NB4 (cell line): ENCODE measurements around the gene NRAS.
A peak's percentile ranks its signal among the peaks of the same experiment; 100 is the strongest.

Experiments used
- DNase-seq: peaks from one replicate; pipeline ENCODE4 v3.0.0; 2010; ENCODE audit warnings: low read depth
- H3K4me3 ChIP-seq: one replicate; pipeline ENCODE4 v1.5.1; 2011; ENCODE audit warnings: mild to moderate bottlenecking, low read depth, low read length, moderate library complexity
- MYC ChIP-seq: IDR thresholded peaks from 2 replicates; pipeline ENCODE4 v1.6.1; 2011; ENCODE audit warnings: low read depth, low read length
- POLR2A ChIP-seq: IDR thresholded peaks from 2 replicates; pipeline ENCODE4 v1.6.1; 2011; ENCODE audit warnings: mild to moderate bottlenecking; ENCODE audit not compliant: insufficient read length; ENCODE audit errors: extremely low read depth
- TF ChIP-seq, protein P1 (sequence below): IDR thresholded peaks from one replicate; pipeline ENCODE4 v1.5.1; 2012; ENCODE audit warnings: low read depth, low read length
- TF ChIP-seq, protein P2 (sequence below): IDR thresholded peaks from 2 replicates; pipeline ENCODE4 v1.6.1; 2011; ENCODE audit warnings: low read depth, low read length

The NRAS gene

DNA sequence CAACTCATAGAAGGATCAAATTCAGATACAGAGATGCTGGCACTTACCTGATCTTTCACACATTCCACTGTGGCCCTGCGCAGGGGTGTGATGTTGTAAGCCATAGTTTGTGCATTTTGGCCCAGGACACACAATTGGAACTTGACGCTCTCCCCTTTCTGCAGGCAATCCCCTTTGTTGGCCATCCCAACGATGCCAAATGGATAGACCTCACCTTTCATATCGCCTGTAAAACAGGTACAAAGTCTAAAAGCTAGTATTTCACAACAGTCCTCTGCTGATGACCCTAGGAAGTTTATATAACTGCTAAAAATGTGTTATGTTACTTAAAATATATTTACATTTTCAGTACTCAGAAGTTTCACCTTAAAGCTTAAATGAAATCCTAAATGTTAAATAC, 3.9 kb upstream of the NRAS start:
- TF ChIP-seq, protein P1, sequence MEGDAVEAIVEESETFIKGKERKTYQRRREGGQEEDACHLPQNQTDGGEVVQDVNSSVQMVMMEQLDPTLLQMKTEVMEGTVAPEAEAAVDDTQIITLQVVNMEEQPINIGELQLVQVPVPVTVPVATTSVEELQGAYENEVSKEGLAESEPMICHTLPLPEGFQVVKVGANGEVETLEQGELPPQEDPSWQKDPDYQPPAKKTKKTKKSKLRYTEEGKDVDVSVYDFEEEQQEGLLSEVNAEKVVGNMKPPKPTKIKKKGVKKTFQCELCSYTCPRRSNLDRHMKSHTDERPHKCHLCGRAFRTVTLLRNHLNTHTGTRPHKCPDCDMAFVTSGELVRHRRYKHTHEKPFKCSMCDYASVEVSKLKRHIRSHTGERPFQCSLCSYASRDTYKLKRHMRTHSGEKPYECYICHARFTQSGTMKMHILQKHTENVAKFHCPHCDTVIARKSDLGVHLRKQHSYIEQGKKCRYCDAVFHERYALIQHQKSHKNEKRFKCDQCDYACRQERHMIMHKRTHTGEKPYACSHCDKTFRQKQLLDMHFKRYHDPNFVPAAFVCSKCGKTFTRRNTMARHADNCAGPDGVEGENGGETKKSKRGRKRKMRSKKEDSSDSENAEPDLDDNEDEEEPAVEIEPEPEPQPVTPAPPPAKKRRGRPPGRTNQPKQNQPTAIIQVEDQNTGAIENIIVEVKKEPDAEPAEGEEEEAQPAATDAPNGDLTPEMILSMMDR, result no peak
- TF ChIP-seq, protein P2, sequence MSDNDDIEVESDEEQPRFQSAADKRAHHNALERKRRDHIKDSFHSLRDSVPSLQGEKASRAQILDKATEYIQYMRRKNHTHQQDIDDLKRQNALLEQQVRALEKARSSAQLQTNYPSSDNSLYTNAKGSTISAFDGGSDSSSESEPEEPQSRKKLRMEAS, result no peak
- TF ChIP-seq POLR2A (no peak), MYC (no peak)
- DNase-seq, result no peak
- no peak overlapping the region for H3K4me3 ChIP-seq

DNA sequence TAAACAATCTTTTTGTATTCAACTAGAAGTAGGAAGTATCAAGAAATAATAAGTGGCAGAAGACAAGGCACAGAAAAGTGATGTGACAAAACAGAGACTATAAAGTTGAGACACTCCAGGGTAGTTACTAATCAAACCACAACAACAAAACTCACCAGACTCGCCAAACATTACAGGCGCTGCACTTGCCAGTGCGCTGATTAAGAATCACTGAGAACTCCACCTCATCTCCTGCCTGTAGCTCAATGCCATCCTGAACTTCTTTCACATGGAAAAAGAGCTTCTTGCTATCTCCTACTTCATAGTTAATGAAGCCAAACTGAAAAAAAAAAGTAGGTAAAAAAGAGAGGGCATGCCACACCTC, 2.8 kb upstream of the NRAS start:
- peak; percentile 30 for DNase-seq
- no peak overlapping the region for H3K4me3 ChIP-seq
- TF ChIP-seq, protein P2, result no peak
- TF ChIP-seq MYC (no peak), POLR2A (no peak)
- TF ChIP-seq, protein P1, result no peak

DNA sequence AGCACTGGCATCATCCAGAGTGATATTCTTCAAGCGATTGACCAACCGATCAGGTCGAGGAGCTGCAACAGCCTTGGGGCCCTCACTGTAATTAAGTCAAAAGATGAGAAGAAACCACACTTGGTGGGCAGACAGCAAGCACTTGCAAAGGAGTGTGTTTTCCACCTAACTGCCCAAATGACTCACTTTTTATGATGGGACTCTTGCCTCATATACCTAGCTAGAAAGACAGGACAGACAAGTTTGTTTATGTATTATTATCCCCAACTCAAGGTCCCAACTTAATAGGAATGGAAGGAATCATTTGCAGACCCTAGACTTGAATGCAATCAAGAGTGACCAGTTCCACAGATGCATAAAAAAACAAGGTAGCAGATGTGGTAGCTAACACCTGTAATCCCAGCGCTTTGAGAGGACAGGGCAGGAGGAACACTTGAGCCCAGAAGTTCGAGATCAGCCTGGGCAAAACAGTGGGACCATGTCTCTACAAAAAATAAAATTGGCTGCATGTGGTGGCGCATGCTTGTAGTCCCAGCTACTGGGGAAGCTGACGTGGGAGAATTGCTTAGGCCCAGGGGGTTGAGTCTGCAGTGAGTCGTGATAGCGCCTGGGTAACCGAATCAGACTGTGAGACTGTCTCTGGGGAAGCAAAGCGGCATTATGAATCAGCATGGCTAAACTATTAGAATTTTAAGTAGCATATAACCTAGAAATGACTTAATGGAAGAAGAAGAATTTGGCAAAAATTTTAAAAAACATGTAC, 2.3 kb upstream of the NRAS start:
- no peak overlapping the region for H3K4me3 ChIP-seq
- TF ChIP-seq POLR2A (no peak), MYC (no peak)
- TF ChIP-seq, protein P2, result no peak
- TF ChIP-seq, protein P1, result no peak
- DNase-seq, result peak; percentile 56

DNA sequence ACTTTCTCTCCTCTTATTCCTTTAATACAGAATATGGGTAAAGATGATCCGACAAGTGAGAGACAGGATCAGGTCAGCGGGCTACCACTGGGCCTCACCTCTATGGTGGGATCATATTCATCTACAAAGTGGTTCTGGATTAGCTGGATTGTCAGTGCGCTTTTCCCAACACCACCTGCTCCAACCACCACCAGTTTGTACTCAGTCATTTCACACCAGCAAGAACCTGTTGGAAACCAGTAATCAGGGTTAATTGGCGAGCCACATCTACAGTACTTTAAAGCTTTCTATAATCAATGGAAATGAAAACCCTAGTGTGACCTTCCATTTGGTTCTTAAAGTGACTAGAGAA, 643 bp downstream of the NRAS start:
- DNase-seq, result no peak
- TF ChIP-seq, protein P2, result no peak
- TF ChIP-seq MYC (no peak), POLR2A (no peak)
- TF ChIP-seq, protein P1, result no peak
- peak overlapping the region; percentile 94 for H3K4me3 ChIP-seq

DNA sequence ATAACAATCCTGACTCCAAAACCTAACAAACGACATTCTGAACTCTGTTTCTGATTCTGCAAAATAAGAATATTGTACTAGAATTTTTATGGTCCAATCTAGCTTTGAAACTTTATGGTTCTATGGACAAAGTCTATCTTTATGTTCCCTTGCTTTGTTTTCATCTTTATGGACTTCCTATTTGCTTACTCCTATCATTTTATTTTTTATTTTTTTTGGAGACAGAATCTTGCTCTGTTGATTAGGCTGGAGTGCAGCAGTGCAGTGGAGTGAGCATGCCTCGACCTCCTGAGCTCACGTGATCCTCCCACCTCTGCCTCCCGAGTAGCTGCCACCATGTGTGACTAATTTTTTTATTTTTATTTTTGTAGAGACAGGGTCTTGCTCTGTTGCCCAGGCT, 3.6 kb downstream of the NRAS start:
- no peak overlapping the region for H3K4me3 ChIP-seq
- no peak for DNase-seq
- TF ChIP-seq, protein P2, result no peak
- TF ChIP-seq, protein P1, result no peak
- TF ChIP-seq MYC (no peak), POLR2A (no peak)
